ENCODE data around the gene RNF5.
"Not testable (repeated sequence)": the region's sequence is repeated elsewhere in the genome, so short reads cannot be mapped to it uniquely, and the experiment has no call there.

Gene RNF5

GRCh38 chr6:32187009-32187709 lies 9.0 kb downstream of the RNF5 start:
- Histone ChIP-seq H3K4me1 (ENCODE audit: insufficient read depth, low read length) (peaks cover 13% of the 10 kb centered on the region; the same call in 1 of the 2 replicates), H3K9ac (ENCODE audit: low read depth, low read length) (no peak overlapping the region), H3K27ac (ENCODE audit: low read depth, low read length) (no peak overlapping the region), H3K36me3 (ENCODE audit: insufficient read depth, low read length) (peaks cover 40% of the 10 kb centered on the region), H3K27me3 (ENCODE audit: insufficient read depth, low read length) (no peaks in the 10 kb centered on the region), H3K4me3 (ENCODE audit: low read length) (no peak overlapping the region), H3K9me3 (ENCODE audit: insufficient read depth, low read depth, low read length) (no peaks in the 10 kb centered on the region)
- WGBS = 95% methylated on average over 12 of the region's 12 CpGs

DNA sequence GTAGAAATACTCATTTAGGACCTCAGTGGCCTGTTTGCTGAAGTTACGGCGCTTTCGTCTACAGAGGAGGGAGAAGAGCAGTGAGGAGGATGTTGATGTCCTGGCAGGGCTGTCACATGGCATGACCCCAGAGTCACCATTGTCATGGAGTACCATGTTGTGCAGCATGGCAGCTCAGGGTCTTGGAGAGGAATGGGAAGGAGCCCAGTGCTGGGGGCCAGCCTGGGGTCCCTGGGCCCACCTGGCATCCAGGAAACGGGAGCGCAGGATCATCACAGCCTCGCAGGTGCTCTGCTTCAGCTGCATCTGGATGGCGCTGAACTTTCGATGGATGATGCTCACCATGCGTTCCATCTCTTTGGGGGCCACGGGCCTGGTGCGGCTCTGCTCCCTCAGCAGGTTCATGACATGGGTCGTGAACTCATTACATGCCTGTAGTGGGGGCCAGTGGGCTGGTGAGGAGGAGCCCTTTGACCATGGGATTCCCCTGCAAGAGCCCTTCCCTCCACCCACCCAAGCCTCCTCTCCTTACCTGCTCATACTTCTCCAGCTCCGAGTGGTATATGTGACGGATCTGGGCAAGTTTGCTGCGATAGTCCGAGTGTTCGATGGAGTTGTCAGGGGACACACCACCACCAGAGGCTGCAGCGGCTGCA lies 9.6 kb downstream of the RNF5 start:
- Histone ChIP-seq H3K4me1 (ENCODE audit: insufficient read depth, low read length) (peaks cover 17% of the 10 kb centered on the region), H3K36me3 (ENCODE audit: insufficient read depth, low read length) (peaks cover 33% of the 10 kb centered on the region), H3K4me3 (ENCODE audit: low read length) (peak overlapping the region; percentile 77)
- H3K9ac ChIP-seq (ENCODE audit: low read depth, low read length); H3K27ac ChIP-seq (ENCODE audit: low read depth, low read length); H3K9me3 ChIP-seq (ENCODE audit: insufficient read depth, low read depth, low read length); H3K27me3 ChIP-seq (ENCODE audit: insufficient read depth, low read length): not testable (repeated sequence)
- WGBS = 88% methylated on average over 15 of the region's 18 CpGs

- WGBS = 46% methylated on average over 12 of the region's 13 CpGs
- H3K9me3 ChIP-seq (ENCODE audit: insufficient read depth, low read depth, low read length) = no peaks in the 10 kb centered on the region
- H3K27me3 ChIP-seq (ENCODE audit: insufficient read depth, low read length) = no peaks in the 10 kb centered on the region
- peak overlapping the region; percentile 68 for H3K27ac ChIP-seq (ENCODE audit: low read depth, low read length)
- H3K4me1 ChIP-seq (ENCODE audit: insufficient read depth, low read length) = peaks cover 21% of the 10 kb centered on the region
- H3K4me3 ChIP-seq (ENCODE audit: low read length) = peak overlapping the region; percentile 77
- peaks cover 26% of the 10 kb centered on the region for H3K36me3 ChIP-seq (ENCODE audit: insufficient read depth, low read length)
- H3K9ac ChIP-seq (ENCODE audit: low read depth, low read length) = peak overlapping the region; percentile 75
Observed at GRCh38 chr6:32188381-32189068, 10.3 kb downstream of the RNF5 start.

- H3K4me3 ChIP-seq (ENCODE audit: low read length) = peak overlapping the region; percentile 77
- H3K9me3 ChIP-seq (ENCODE audit: insufficient read depth, low read depth, low read length) = no peaks in the 10 kb centered on the region
- peaks cover 22% of the 10 kb centered on the region for H3K4me1 ChIP-seq (ENCODE audit: insufficient read depth, low read length)
- WGBS = 11% methylated on average over 10 of the region's 10 CpGs
- H3K36me3 ChIP-seq (ENCODE audit: insufficient read depth, low read length) = peaks cover 25% of the 10 kb centered on the region
- peak overlapping the region; percentile 75 for H3K9ac ChIP-seq (ENCODE audit: low read depth, low read length)
- no peaks in the 10 kb centered on the region for H3K27me3 ChIP-seq (ENCODE audit: insufficient read depth, low read length)
- peak overlapping the region; percentile 68 for H3K27ac ChIP-seq (ENCODE audit: low read depth, low read length)
Observed at GRCh38 chr6:32189069-32189741, 11.0 kb downstream of the RNF5 start.

DNA sequence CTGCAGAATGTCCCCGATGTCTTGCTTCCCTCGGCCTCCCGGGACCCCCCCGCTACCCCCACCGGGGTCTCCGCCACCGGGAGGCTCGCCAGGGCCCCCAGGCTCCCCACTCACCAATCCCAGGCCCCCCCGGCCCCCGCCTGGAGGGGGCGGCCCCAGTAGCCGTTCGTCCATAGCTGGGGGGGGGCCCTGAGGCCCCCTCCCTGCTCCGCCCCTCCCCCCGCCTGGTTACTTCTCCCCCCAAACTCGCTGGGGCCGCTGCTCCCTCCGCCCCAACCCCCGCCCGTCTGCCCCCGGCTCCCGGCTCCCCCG lies 11.5 kb downstream of the RNF5 start:
- peak overlapping the region; percentile 75 for H3K9ac ChIP-seq (ENCODE audit: low read depth, low read length)
- peak overlapping the region; percentile 77 for H3K4me3 ChIP-seq (ENCODE audit: low read length)
- 18% methylated on average over 13 of the region's 23 CpGs for WGBS
- no peaks in the 10 kb centered on the region for H3K27me3 ChIP-seq (ENCODE audit: insufficient read depth, low read length)
- H3K36me3 ChIP-seq (ENCODE audit: insufficient read depth, low read length) = peaks cover 25% of the 10 kb centered on the region
- peak overlapping the region; percentile 68 for H3K27ac ChIP-seq (ENCODE audit: low read depth, low read length)
- H3K4me1 ChIP-seq (ENCODE audit: insufficient read depth, low read length) = peaks cover 27% of the 10 kb centered on the region
- H3K9me3 ChIP-seq (ENCODE audit: insufficient read depth, low read depth, low read length) = no peaks in the 10 kb centered on the region

DNA sequence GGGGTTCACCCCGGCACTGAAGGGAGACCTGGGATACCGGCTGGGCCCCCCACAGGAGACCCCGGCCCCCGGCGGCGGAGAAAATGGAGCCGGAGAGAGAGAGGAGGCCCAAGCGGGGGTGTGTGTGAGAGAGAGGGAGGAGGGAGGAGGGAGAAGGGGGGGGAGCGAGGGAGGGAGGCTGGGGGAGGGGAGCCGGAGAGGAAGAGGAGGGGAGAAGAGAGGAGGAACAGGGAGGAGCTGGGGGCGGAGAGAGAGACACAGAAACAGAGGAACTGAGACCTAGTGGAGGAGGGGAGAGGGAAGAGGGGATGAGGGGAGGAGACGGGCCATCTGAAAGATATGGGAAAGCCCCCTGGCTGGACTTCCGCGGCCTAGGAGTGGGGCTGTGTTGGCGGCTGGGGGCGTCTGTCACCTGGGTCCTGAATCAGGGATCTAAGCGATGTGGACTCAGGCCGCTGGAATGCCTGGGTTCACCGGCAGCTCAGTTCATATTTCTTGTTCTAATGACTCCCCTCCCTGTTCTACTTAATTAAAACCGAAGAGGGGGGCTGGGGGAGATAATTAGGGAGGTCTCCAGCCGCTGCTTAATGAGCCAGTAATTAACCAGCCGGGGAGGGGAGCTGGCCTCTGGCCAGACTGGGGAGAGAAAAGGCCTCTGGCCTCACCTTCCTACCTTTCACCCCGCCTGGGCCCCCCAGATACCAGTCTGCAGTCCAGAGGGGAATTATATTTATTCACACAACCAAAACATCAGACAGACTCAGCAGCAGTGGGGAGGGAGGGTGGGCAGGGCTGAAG lies 12.0 kb downstream of the RNF5 start, which contains the start of gene PBX2:
PBX2 (minus strand) TSS at position 149 of the 798 bp plus-strand sequence. CDS start 287 bp downstream, outside the sequence.
- peaks cover 32% of the 10 kb centered on the region for H3K4me1 ChIP-seq (ENCODE audit: insufficient read depth, low read length)
- peaks cover 25% of the 10 kb centered on the region for H3K36me3 ChIP-seq (ENCODE audit: insufficient read depth, low read length)
- H3K9me3 ChIP-seq (ENCODE audit: insufficient read depth, low read depth, low read length) = no peaks in the 10 kb centered on the region
- peak within 1 kb of the TSS; percentile 83 for H3K27ac ChIP-seq (ENCODE audit: low read depth, low read length)
- H3K4me3 ChIP-seq (ENCODE audit: low read length) = peak within 1 kb of the TSS; percentile 77
- peak within 1 kb of the TSS; percentile 75 for H3K9ac ChIP-seq (ENCODE audit: low read depth, low read length)
- H3K27me3 ChIP-seq (ENCODE audit: insufficient read depth, low read length) = no peaks in the 10 kb centered on the region
- WGBS = 1% methylated on average over 20 of the region's 23 CpGs

GRCh38 chr6:32190911-32191677 lies 12.9 kb downstream of the RNF5 start:
- H3K27me3 ChIP-seq (ENCODE audit: insufficient read depth, low read length) = no peaks in the 10 kb centered on the region
- peak overlapping the region; percentile 61 for H3K27ac ChIP-seq (ENCODE audit: low read depth, low read length)
- H3K9me3 ChIP-seq (ENCODE audit: insufficient read depth, low read depth, low read length) = no peaks in the 10 kb centered on the region
- no peak overlapping the region for H3K9ac ChIP-seq (ENCODE audit: low read depth, low read length)
- peaks cover 21% of the 10 kb centered on the region for H3K36me3 ChIP-seq (ENCODE audit: insufficient read depth, low read length)
- peaks cover 32% of the 10 kb centered on the region for H3K4me1 ChIP-seq (ENCODE audit: insufficient read depth, low read length)
- 90% methylated on average over 6 of the region's 8 CpGs for WGBS
- H3K4me3 ChIP-seq (ENCODE audit: low read length) = peak overlapping the region; percentile 77

GRCh38 chr6:32191696-32192607 lies 13.7 kb downstream of the RNF5 start:
- peaks cover 38% of the 10 kb centered on the region for H3K4me1 ChIP-seq (ENCODE audit: insufficient read depth, low read length)
- WGBS = 89% methylated on average over 14 of the region's 15 CpGs
- no peak overlapping the region; the same call in 1 of the 2 replicates for H3K9ac ChIP-seq (ENCODE audit: low read depth, low read length)
- peaks cover 12% of the 10 kb centered on the region for H3K36me3 ChIP-seq (ENCODE audit: insufficient read depth, low read length)
- no peak overlapping the region for H3K4me3 ChIP-seq (ENCODE audit: low read length)
- no peaks in the 10 kb centered on the region for H3K27me3 ChIP-seq (ENCODE audit: insufficient read depth, low read length)
- peak overlapping the region; percentile 62; the same call in 1 of the 2 replicates for H3K27ac ChIP-seq (ENCODE audit: low read depth, low read length)
- H3K9me3 ChIP-seq (ENCODE audit: insufficient read depth, low read depth, low read length) = no peaks in the 10 kb centered on the region

DNA sequence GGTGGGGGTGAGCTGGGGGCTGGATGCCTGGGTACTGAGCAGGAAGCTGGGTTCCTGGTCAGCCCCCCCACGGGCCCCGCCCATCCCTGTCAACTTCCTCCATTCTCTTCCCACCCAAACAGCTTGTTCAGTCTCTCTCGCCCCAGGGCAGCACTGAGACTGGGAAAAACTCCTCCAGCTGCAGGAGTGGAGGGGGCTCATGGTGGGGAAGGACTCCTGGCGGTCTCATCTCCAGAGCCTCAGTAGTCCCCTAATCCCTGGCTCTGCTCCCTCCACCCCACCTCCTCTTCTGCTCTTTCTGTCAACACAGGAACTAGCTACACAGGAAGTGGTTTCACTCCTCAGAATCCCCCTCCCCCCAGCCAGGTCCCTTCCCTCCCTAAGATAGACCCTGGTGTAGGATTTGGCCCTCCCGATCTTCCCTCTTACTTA lies 14.4 kb downstream of the RNF5 start, which contains the start of gene GPSM3:
GPSM3 (minus strand) TSS at position 36 of the 432 bp plus-strand sequence. CDS start 130 bp downstream, outside the sequence.
- H3K4me1 ChIP-seq (ENCODE audit: insufficient read depth, low read length) = peaks cover 44% of the 10 kb centered on the region
- no peak within 1 kb of the TSS; the same call in 1 of the 2 replicates for H3K9ac ChIP-seq (ENCODE audit: low read depth, low read length)
- no peaks in the 10 kb centered on the region for H3K27me3 ChIP-seq (ENCODE audit: insufficient read depth, low read length)
- no peaks in the 10 kb centered on the region for H3K9me3 ChIP-seq (ENCODE audit: insufficient read depth, low read depth, low read length)
- peak within 1 kb of the TSS; percentile 62; the same call in 1 of the 2 replicates for H3K27ac ChIP-seq (ENCODE audit: low read depth, low read length)
- peaks cover 6% of the 10 kb centered on the region for H3K36me3 ChIP-seq (ENCODE audit: insufficient read depth, low read length)
- WGBS = 39% methylated on average over 3 of the region's 5 CpGs
- H3K4me3 ChIP-seq (ENCODE audit: low read length) = peak within 1 kb of the TSS; percentile 28; the same call in 1 of the 2 replicates

All from HUES64 (cell line).